LNCAP (cell line): ENCODE results near the gene NLRP9.
"Not testable (repeated sequence)": the region's sequence is repeated elsewhere in the genome, so short reads cannot be mapped to it uniquely, and the experiment has no call there.

Experiments
- CTCF ChIP-seq: fragments of 450-650 bp; IDR thresholded peaks from 2 replicates; pipeline ENCODE4 v1.5.1; 2017; ENCODE audit warnings: mild to moderate bottlenecking

Gene NLRP9

GRCh38 chr19:55738302-55738701 is at the start of gene NLRP9:
TSS of gene NLRP9 (minus strand) at chr19:55738402. CDS start at chr19:55738374, 28 bp downstream.
- no peak for TF ChIP-seq CTCF

- TF ChIP-seq CTCF = no peak
Measured at GRCh38 chr19:55781112-55781511, 42.9 kb upstream of the NLRP9 start.

- no peak for TF ChIP-seq CTCF
Measured at GRCh38 chr19:55778331-55778730, 40.1 kb upstream of the NLRP9 start.

- peak; percentile 41; the same call in 1 of the 2 replicates for TF ChIP-seq CTCF
Measured at GRCh38 chr19:55777528-55777927, 39.3 kb upstream of the NLRP9 start.

- not testable (repeated sequence) for TF ChIP-seq CTCF
Measured at GRCh38 chr19:55768818-55769217, 30.6 kb upstream of the NLRP9 start, which contains the start of gene RFPL4AL1. TSS of gene RFPL4AL1 (plus strand) at chr19:55769118. CDS start at chr19:55771805, 2,687 bp downstream.

- TF ChIP-seq CTCF = no peak
Measured at GRCh38 chr19:55766466-55766865, 28.3 kb upstream of the NLRP9 start.

- TF ChIP-seq CTCF = not testable (repeated sequence)
Measured at GRCh38 chr19:55758797-55759196, 20.6 kb upstream of the NLRP9 start, which contains the start of gene RFPL4A. TSS of gene RFPL4A (plus strand) at chr19:55759097. CDS start at chr19:55761801, 2,704 bp downstream.

GRCh38 chr19:55753401-55753800 is 15.2 kb upstream of the NLRP9 start:
- no peak for TF ChIP-seq CTCF
